Renal pelvis (tissue), 4 donors: Measurements from ENCODE around the gene RIPOR3. TPM values are rescaled to one million over a fixed set of nuclear protein-coding genes. Genes with fewer than 3 reads are reported as not detected.

Experiments used
- DNase-seq: peaks from one replicate; pipeline ENCODE4 v3.0.0-alpha.2; 2013
- polyA plus RNA-seq, 3 donors: library from polyadenylated mRNA; unstranded; fragments of 120-200 nt; gene quantifications; one replicate each; pipeline ENCODE4 v1.2.1, GENCODE V29; 2013; ENCODE audit not compliant: insufficient read length in 3 of 3

The RIPOR3 gene
- polyA plus RNA-seq, 3 donors = 5.5 to 8.5 (median 8.0) TPM

DNA sequence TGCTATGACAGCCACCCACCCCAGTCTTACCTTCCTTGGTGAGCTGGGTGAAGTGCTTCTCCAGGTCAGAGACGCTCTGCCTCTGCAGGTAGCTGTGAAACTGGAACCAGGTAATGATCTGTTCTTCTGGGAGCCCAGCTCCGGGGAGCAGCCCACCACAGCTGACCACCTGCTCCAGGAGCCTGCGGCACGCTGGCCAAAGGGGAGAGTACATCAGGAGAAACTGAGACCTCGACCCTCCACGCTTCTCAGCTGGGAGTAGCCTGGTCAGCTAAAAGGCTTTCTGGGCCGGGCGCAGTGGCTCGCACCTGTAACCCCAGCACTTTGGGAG lies 98.4 kb downstream of the RIPOR3 start:
- no peak for DNase-seq

DNA sequence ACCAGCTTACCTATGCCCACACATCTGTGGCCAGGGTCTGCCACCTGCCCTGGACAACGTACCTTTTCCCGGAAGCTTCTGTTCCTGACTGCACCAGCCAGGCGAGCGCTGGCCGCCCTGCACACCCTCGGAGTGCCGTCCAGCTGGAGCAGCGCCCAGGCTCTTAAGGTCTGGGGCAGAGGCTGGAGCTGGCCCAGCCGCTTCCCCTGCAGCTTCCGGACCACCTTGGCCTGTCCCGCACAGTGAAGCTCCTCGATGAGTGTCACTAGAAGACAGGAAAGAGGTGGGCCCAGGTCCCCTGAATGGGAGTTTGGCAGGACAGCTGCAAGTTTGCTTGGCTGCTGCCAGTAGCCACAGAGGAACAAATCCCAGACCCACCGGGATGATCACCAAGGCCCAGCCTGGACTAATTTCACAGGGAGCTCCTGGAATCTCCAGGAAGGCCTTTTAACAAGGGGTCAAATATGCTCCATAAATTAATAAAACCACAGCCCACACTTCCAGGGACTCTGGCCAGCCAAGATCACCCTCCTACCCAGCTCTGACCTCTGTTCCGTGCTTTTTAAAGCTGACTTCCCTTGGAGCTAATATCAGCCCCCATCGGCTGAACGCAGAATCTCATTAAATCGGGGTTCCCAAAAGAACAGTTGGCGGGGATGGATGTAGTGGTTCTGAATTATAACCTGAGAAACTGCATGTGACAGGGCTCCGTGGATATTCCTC lies 98.9 kb downstream of the RIPOR3 start:
- DNase-seq = no peak

GRCh38 chr20:50591233-50591852 lies 100.0 kb downstream of the RIPOR3 start:
- no peak for DNase-seq

DNA sequence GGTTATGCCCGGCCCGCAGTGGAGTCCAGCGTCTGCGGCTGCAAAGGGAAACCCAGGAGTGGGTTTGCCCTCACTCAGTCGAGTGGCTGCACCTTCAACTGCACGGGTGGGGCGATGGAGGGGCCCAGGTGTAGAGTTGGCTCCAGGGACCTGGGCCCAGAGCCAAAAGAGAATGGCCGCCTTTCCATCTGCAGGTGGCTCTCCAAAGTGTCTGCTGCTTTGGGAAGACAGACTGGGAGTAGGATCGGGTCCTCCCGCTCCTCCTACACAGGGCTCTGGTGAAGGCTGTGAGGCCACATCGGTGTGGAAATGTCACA lies 101.0 kb downstream of the RIPOR3 start:
- no peak for DNase-seq

GRCh38 chr20:50589548-50590347 lies 101.6 kb downstream of the RIPOR3 start:
- no peak for DNase-seq

GRCh38 chr20:50588034-50588736 lies 103.2 kb downstream of the RIPOR3 start:
- DNase-seq = no peak

GRCh38 chr20:50587291-50587961 lies 103.9 kb downstream of the RIPOR3 start:
- DNase-seq = no peak

GRCh38 chr20:50586531-50587232 lies 104.7 kb downstream of the RIPOR3 start:
- DNase-seq = no peak

GRCh38 chr20:50585678-50586077 lies 105.7 kb downstream of the RIPOR3 start:
- no peak for DNase-seq

- DNase-seq = no peak
These were observed 106.1 kb downstream of the RIPOR3 start for GRCh38 chr20:50585214-50585613.

DNA sequence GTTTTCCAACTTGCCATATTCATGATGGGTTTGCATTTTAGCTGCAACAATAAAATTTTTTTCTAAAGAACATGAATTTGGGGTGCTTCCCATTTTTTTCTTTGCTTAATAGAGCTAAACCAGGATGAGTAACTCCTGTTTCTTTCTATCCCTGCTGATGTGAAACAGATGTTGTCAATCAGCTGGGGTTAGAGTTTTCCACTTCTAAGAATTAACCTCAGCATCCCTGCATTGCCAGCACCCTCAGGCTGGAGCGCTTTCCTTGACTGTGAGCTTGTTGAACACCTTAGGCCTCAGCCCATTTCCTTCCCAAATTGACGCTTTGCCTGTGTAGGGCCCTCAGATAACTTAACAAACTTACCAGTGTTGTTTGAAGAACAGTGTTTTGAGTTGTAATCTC lies 106.7 kb downstream of the RIPOR3 start:
- DNase-seq = no peak

GRCh38 chr20:50583442-50584150 lies 107.7 kb downstream of the RIPOR3 start:
- DNase-seq = no peak

DNA sequence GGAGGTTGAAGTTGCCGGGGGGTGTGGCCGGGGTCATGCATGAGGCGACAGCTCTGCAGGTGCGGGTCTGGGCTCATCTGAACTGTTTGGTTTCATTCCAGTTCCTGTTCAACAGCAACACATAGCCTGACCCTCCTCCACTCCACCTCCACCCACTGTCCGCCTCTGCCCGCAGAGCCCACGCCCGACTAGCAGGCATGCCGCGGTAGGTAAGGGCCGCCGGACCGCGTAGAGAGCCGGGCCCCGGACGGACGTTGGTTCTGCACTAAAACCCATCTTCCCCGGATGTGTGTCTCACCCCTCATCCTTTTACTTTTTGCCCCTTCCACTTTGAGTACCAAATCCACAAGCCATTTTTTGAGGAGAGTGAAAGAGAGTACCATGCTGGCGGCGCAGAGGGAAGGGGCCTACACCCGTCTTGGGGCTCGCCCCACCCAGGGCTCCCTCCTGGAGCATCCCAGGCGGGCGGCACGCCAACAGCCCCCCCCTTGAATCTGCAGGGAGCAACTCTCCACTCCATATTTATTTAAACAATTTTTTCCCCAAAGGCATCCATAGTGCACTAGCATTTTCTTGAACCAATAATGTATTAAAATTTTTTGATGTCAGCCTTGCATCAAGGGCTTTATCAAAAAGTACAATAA lies 108.6 kb downstream of the RIPOR3 start:
- no peak for DNase-seq

DNA sequence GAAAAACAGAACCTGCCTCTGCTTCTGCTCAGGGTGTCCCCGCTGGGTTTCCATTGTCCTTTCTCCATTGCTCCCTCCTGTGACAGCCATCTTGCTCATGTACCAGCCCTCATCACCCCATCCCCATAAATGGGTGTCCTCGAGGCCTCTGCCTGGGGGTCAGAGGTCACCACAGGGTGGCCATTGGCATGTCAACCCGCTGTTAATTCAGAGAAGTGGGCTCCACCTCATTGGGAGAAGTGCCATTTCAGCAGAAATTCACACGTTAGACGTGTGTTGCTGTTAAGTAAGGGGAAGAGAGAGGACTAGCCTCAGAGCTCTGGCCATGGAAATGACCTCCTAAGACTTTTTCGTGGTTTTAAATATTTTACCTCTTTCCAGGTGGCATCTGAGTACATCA lies 109.2 kb downstream of the RIPOR3 start:
- no peak for DNase-seq

- no peak for DNase-seq
These were observed 110.3 kb downstream of the RIPOR3 start for GRCh38 chr20:50580842-50581544.

DNA sequence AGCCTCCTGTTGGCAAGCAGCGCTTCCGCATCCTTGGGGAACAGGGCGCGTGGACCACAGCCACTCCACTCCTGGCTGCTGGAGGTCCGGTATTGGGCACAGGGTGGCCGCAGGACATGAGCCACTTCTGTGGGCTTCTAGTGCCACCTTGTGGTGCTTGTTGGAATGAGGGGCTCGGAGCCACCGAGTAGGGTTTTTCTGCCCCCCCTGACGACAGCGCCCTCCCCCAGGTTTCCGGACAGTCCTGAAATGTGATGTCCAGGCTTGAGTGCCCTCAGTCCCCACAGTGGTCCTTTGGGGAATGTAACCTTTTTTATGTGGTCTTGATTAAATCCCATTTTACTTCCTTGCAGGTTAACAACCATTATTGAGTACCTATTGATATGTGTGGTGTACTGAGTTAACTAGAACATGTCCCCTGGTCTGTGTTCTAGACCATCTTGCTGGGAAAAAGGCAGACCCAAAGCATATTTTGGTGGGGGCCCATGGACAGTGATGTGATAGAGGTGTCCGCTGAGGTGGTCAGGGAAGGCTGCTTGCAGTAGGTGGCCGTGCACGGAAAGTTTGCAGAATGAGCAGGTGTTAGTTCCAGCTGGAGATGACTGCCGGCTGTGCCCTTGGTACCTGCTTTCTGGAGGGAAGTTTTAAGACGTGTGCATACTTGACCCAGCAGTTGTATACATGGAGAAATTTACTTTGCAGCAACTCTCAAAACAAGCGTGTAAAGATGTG lies 111.2 kb downstream of the RIPOR3 start:
- peak; percentile 41 for DNase-seq

DNA sequence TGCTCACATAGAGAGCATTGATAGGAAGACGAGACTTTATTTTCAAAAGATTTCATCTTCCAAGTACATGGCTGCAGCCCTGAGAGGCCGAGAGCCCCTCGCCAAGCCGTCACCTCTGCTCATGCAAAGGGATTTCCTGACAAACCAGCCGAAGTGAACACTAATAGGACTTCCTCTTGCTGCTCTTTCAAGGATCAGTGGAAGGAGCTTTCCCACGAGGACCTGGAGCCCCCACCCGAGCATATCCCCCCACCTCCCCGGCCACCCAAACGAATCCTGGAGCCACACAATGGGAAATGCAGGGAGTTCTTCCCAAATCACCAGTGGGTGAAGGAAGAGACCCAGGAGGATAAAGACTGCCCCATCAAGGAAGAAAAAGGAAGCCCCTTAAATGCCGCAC lies 111.8 kb downstream of the RIPOR3 start:
- DNase-seq = no peak

GRCh38 chr20:50578778-50579165 lies 112.6 kb downstream of the RIPOR3 start:
- no peak for DNase-seq
